NCI-H510A treated with DMSO at 0.1 percent for 48 hours (cell line): ENCODE measurements around the gene ST6GALNAC3.

Source experiments
- DNase-seq: peaks from one replicate; lab custom pipeline; 2025; lab: John Stamatoyannopoulos, UW

The ST6GALNAC3 gene

GRCh38 chr1:76247261-76247852 is 172.8 kb downstream of the ST6GALNAC3 start:
- no peak for DNase-seq

- DNase-seq, result no peak
Measured at GRCh38 chr1:76250271-76250670, 175.7 kb downstream of the ST6GALNAC3 start.

- DNase-seq, result no peak
Measured at GRCh38 chr1:76252431-76252830, 177.9 kb downstream of the ST6GALNAC3 start.

- peak; percentile 52 for DNase-seq
Measured at GRCh38 chr1:76254104-76255030, 179.8 kb downstream of the ST6GALNAC3 start.

- DNase-seq, result peak; percentile 73
Measured at GRCh38 chr1:76256289-76257223, 182.0 kb downstream of the ST6GALNAC3 start.

- DNase-seq, result no peak
Measured at GRCh38 chr1:76257823-76258222, 183.3 kb downstream of the ST6GALNAC3 start.

GRCh38 chr1:76259270-76259669 is 184.7 kb downstream of the ST6GALNAC3 start:
- no peak for DNase-seq

GRCh38 chr1:76260279-76260678 is 185.7 kb downstream of the ST6GALNAC3 start:
- no peak for DNase-seq

- no peak for DNase-seq
Measured at GRCh38 chr1:76262601-76263000, 188.1 kb downstream of the ST6GALNAC3 start.

- DNase-seq, result no peak
Measured at GRCh38 chr1:76264642-76265041, 190.1 kb downstream of the ST6GALNAC3 start.

GRCh38 chr1:76266762-76267161 is 192.2 kb downstream of the ST6GALNAC3 start:
- no peak for DNase-seq

GRCh38 chr1:76267631-76268030 is 193.1 kb downstream of the ST6GALNAC3 start:
- no peak for DNase-seq

GRCh38 chr1:76268341-76268740 is 193.8 kb downstream of the ST6GALNAC3 start:
- DNase-seq, result peak; percentile 76

- DNase-seq, result peak; percentile 42
Measured at GRCh38 chr1:76269155-76269554, 194.6 kb downstream of the ST6GALNAC3 start.

- no peak for DNase-seq
Measured at GRCh38 chr1:76274302-76274701, 199.8 kb downstream of the ST6GALNAC3 start.

GRCh38 chr1:76274718-76275117 is 200.2 kb downstream of the ST6GALNAC3 start:
- DNase-seq, result no peak

- no peak for DNase-seq
Measured at GRCh38 chr1:76278711-76279100, 204.2 kb downstream of the ST6GALNAC3 start.

- DNase-seq, result peak; percentile 78
Measured at GRCh38 chr1:76279101-76279748, 204.7 kb downstream of the ST6GALNAC3 start.

- DNase-seq, result no peak
Measured at GRCh38 chr1:76281306-76281705, 206.8 kb downstream of the ST6GALNAC3 start.

GRCh38 chr1:76284842-76285241 is 210.3 kb downstream of the ST6GALNAC3 start:
- no peak for DNase-seq

- no peak for DNase-seq
Measured at GRCh38 chr1:76285578-76286135, 211.1 kb downstream of the ST6GALNAC3 start.
